ENCODE measurements around the gene DPY30.

Gene DPY30

DNA sequence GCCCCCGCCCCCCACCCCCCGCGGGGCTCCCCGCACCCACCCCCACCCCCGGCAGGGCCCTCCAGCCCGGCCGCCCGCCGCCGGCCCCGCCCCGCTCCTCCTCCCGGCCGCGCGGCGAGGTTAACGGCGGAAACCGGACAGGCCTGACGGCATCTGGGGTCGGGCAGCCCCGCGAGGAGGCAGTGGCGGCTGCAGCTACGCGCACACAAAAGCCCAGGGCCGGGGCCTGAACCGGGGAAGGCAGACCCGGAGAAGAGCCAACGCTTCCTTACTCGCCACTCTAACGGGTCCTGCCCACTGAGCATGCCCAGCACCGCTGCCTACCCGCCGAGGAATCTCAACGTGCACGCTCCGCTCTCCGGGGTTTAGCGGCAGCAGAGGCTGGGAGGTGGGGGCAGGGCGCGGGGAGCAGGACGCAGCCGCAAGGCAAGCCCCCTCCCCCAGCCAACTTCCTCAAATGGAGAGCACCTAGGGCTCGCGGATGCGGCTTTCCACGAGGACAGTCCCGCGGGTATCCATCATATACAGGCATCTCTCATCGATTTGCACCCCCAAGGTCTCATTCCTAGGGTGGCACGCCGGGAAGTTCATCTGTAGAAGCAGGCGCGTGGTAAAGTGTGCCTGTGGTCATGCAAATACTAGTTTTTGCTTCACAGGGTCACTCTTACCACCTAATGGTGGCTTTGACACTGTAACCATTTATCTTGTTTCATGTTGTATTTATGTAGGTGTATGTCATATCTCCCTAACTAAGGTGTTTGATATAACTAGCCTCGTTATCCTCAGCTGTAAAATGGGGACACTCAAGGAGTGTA lies 28.7 kb downstream of the DPY30 start, which contains the start of gene MEMO1:
MEMO1 (minus strand) TSS at position 339 of the 815 bp plus-strand sequence. CDS start 761 bp downstream, outside the sequence.
- TF ChIP-seq, protein P1, sequence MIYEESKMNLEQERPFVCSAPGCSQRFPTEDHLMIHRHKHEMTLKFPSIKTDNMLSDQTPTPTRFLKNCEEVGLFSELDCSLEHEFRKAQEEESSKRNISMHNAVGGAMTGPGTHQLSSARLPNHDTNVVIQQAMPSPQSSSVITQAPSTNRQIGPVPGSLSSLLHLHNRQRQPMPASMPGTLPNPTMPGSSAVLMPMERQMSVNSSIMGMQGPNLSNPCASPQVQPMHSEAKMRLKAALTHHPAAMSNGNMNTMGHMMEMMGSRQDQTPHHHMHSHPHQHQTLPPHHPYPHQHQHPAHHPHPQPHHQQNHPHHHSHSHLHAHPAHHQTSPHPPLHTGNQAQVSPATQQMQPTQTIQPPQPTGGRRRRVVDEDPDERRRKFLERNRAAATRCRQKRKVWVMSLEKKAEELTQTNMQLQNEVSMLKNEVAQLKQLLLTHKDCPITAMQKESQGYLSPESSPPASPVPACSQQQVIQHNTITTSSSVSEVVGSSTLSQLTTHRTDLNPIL (CRISPR knock-in tag; IDR thresholded peaks at IDR 0.05; ENCODE audit: low read depth): no peak
- TF ChIP-seq ARNTL (CRISPR knock-in tag; IDR thresholded peaks at IDR 0.05; ENCODE audit: borderline replicate concordance, low read depth) (no peak), ZFP3 (CRISPR knock-in tag; IDR thresholded peaks at IDR 0.05) (peak; percentile 73; the same call in 1 of the 2 replicates), ZNF8 (CRISPR knock-in tag; IDR thresholded peaks at IDR 0.05) (0 out of 2 replicates have a peak, but pooled peaks have one; percentile 4), ESRRG (CRISPR knock-in tag; IDR thresholded peaks at IDR 0.05) (0 out of 2 replicates have a peak, but pooled peaks have one; percentile 51), ZNF565 (CRISPR knock-in tag; conservative IDR thresholded peaks at IDR 0.05; ENCODE audit: low read depth) (peak; percentile 59; the same call in 1 of the 2 replicates), OSR1 (CRISPR knock-in tag; IDR thresholded peaks at IDR 0.05) (no peak), SNAI2 (CRISPR knock-in tag; IDR thresholded peaks at IDR 0.05) (no peak; the same call in 1 of the 2 replicates), CSDC2 (CRISPR knock-in tag; IDR thresholded peaks at IDR 0.05) (0 out of 2 replicates have a peak, but pooled peaks have one; percentile 47), PPARA (CRISPR knock-in tag; IDR thresholded peaks at IDR 0.05; ENCODE audit: borderline replicate concordance) (no peak), RARB (CRISPR knock-in tag; IDR thresholded peaks at IDR 0.05) (no peak), BACH2 (CRISPR knock-in tag; IDR thresholded peaks at IDR 0.05; ENCODE audit: borderline replicate concordance) (no peak), ZNF70 (CRISPR knock-in tag; IDR thresholded peaks at IDR 0.05) (no peak), TOX (CRISPR knock-in tag; IDR thresholded peaks at IDR 0.05; ENCODE audit: borderline replicate concordance) (no peak), ZC3H10 (CRISPR knock-in tag; IDR thresholded peaks at IDR 0.05) (no peak), ISL1 (CRISPR knock-in tag; IDR thresholded peaks at IDR 0.05) (0 out of 2 replicates have a peak, but pooled peaks have one; percentile 8), TCF4 (CRISPR knock-in tag; IDR thresholded peaks at IDR 0.05; ENCODE audit: borderline replicate concordance) (peak; percentile 76), ZFP30 (CRISPR knock-in tag; IDR thresholded peaks at IDR 0.05) (no peak), GLIS3 (CRISPR knock-in tag; IDR thresholded peaks at IDR 0.05) (peak; percentile 69; the same call in 1 of the 2 replicates)
- TF ChIP-seq, protein P2, sequence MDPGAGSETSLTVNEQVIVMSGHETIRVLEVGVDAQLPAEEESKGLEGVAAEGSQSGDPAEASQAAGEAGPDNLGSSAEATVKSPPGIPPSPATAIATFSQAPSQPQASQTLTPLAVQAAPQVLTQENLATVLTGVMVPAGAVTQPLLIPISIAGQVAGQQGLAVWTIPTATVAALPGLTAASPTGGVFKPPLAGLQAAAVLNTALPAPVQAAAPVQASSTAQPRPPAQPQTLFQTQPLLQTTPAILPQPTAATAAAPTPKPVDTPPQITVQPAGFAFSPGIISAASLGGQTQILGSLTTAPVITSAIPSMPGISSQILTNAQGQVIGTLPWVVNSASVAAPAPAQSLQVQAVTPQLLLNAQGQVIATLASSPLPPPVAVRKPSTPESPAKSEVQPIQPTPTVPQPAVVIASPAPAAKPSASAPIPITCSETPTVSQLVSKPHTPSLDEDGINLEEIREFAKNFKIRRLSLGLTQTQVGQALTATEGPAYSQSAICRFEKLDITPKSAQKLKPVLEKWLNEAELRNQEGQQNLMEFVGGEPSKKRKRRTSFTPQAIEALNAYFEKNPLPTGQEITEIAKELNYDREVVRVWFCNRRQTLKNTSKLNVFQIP (CRISPR knock-in tag; IDR thresholded peaks at IDR 0.05; ENCODE audit: borderline replicate concordance, low read depth): peak; percentile 93; the same call in 1 of the 2 replicates
- TF ChIP-seq, protein P3, sequence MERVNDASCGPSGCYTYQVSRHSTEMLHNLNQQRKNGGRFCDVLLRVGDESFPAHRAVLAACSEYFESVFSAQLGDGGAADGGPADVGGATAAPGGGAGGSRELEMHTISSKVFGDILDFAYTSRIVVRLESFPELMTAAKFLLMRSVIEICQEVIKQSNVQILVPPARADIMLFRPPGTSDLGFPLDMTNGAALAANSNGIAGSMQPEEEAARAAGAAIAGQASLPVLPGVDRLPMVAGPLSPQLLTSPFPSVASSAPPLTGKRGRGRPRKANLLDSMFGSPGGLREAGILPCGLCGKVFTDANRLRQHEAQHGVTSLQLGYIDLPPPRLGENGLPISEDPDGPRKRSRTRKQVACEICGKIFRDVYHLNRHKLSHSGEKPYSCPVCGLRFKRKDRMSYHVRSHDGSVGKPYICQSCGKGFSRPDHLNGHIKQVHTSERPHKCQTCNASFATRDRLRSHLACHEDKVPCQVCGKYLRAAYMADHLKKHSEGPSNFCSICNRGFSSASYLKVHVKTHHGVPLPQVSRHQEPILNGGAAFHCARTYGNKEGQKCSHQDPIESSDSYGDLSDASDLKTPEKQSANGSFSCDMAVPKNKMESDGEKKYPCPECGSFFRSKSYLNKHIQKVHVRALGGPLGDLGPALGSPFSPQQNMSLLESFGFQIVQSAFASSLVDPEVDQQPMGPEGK (CRISPR knock-in tag; IDR thresholded peaks at IDR 0.05; ENCODE audit: borderline replicate concordance): peak; percentile 55; the same call in 1 of the 2 replicates
- TF ChIP-seq, protein P4, sequence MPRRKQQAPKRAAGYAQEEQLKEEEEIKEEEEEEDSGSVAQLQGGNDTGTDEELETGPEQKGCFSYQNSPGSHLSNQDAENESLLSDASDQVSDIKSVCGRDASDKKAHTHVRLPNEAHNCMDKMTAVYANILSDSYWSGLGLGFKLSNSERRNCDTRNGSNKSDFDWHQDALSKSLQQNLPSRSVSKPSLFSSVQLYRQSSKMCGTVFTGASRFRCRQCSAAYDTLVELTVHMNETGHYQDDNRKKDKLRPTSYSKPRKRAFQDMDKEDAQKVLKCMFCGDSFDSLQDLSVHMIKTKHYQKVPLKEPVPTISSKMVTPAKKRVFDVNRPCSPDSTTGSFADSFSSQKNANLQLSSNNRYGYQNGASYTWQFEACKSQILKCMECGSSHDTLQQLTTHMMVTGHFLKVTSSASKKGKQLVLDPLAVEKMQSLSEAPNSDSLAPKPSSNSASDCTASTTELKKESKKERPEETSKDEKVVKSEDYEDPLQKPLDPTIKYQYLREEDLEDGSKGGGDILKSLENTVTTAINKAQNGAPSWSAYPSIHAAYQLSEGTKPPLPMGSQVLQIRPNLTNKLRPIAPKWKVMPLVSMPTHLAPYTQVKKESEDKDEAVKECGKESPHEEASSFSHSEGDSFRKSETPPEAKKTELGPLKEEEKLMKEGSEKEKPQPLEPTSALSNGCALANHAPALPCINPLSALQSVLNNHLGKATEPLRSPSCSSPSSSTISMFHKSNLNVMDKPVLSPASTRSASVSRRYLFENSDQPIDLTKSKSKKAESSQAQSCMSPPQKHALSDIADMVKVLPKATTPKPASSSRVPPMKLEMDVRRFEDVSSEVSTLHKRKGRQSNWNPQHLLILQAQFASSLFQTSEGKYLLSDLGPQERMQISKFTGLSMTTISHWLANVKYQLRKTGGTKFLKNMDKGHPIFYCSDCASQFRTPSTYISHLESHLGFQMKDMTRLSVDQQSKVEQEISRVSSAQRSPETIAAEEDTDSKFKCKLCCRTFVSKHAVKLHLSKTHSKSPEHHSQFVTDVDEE (CRISPR knock-in tag; IDR thresholded peaks at IDR 0.05): peak; percentile 83
- TF ChIP-seq, protein P5, sequence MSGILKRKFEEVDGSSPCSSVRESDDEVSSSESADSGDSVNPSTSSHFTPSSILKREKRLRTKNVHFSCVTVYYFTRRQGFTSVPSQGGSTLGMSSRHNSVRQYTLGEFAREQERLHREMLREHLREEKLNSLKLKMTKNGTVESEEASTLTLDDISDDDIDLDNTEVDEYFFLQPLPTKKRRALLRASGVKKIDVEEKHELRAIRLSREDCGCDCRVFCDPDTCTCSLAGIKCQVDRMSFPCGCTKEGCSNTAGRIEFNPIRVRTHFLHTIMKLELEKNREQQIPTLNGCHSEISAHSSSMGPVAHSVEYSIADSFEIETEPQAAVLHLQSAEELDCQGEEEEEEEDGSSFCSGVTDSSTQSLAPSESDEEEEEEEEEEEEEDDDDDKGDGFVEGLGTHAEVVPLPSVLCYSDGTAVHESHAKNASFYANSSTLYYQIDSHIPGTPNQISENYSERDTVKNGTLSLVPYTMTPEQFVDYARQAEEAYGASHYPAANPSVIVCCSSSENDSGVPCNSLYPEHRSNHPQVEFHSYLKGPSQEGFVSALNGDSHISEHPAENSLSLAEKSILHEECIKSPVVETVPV (CRISPR knock-in tag; IDR thresholded peaks at IDR 0.05): no peak; the same call in 1 of the 2 replicates
- peak; percentile 85 for ATAC-seq

DNA sequence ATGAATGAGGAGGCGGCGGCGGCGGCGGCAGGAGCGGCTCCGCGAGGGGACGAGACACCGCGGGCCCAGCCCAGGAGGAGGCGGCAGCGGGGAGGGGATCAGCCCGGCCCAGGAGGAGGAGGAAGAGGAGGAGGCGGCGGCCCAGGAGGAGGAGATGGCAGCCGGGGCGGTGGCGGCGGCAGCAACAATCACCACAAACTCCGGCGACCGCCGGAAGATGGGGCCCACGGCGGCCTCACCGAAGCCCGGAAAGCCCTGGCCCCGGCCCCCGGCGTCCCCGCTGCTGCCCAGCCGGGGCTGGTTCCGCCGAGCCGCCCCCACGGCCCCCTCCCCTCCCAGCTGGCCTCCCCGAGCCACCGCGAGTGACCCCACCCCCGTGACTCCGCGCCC lies 29.3 kb downstream of the DPY30 start:
- ATAC-seq: peak; percentile 65
